Endothelial cell (in vitro differentiated cells): ENCODE data around the gene GAREM1. TPM values are rescaled to one million over a fixed set of nuclear protein-coding genes. Genes with fewer than 3 reads are reported as not detected.

Experiments used
- DNase-seq: peaks from one replicate; pipeline ENCODE4 v3.0.0; 2021; ENCODE audit warnings: low spot score
- H3K27ac Mint-ChIP-seq: one replicate; pipeline ENCODE4 v1.8.0; 2021; ENCODE audit warnings: mixed read lengths, inconsistent platforms; ENCODE audit not compliant: unreplicated experiment
- H3K27me3 Mint-ChIP-seq: one replicate; pipeline ENCODE4 v1.8.0; 2021; ENCODE audit warnings: mild to moderate bottlenecking, moderate library complexity, mixed read lengths, inconsistent platforms; ENCODE audit not compliant: unreplicated experiment
- H3K36me3 Mint-ChIP-seq: one replicate; pipeline ENCODE4 v1.8.0; 2021; ENCODE audit warnings: mild to moderate bottlenecking, low read depth, mixed read lengths, inconsistent platforms; ENCODE audit not compliant: unreplicated experiment
- H3K4me1 Mint-ChIP-seq: one replicate; pipeline ENCODE4 v1.8.0; 2021; ENCODE audit warnings: mild to moderate bottlenecking, mixed read lengths, inconsistent platforms; ENCODE audit not compliant: unreplicated experiment
- H3K4me3 Mint-ChIP-seq: one replicate; pipeline ENCODE4 v1.8.0; 2021; ENCODE audit warnings: mild to moderate bottlenecking, mixed read lengths, inconsistent platforms; ENCODE audit not compliant: unreplicated experiment
- H3K9me3 Mint-ChIP-seq: one replicate; pipeline ENCODE4 v1.8.0; 2021; ENCODE audit warnings: mixed read lengths, inconsistent platforms; ENCODE audit not compliant: unreplicated experiment
- total RNA-seq: library from RNA; stranded (reverse); fragmentation: NEBNext Ultra II Directional; extraction: Animal tissue kit (Norgen Biotek cat#: 25700); gene quantifications from one replicate; pipeline ENCODE4 v1.2.1, GENCODE V29; 2021; ENCODE audit not compliant: unreplicated experiment
- TF ChIP-seq, protein P1 (sequence below): fragments of 200-600 bp; sonication (generic); IDR thresholded peaks from one replicate; pipeline ENCODE4 v1.5.0; 2021; ENCODE audit warnings: antibody characterized with exemption; ENCODE audit not compliant: unreplicated experiment

GAREM1 gene
- total RNA-seq, 1 donor from 2014 or later = 1.2 TPM

DNA sequence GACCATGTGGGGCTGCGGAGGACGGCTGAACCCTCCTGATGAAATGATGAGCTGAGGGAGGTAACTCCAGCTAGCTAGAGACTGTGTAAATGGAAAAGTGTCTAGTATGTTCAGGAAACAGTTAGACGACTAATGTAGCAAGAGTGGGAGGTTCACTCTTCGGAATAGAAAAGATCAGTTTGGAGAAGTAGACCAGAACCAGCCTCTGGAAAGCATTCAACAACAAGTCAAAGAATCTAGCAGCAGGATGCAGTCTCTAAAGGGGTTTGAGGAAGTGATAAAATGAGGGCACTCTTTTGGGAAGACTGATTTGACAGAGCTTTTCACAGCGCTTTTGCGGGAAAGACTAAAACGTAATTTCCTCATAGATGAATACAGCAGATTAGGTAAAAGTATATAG lies 79.6 kb downstream of the GAREM1 start:
- DNase-seq = no peak
- Mint-ChIP-seq H3K9me3 (no peaks in the 10 kb centered on the region), H3K27ac (no peak overlapping the region), H3K27me3 (peaks cover 4% of the 10 kb centered on the region), H3K36me3 (no peaks in the 10 kb centered on the region), H3K4me3 (no peak overlapping the region), H3K4me1 (peaks cover 3% of the 10 kb centered on the region)
- TF ChIP-seq, protein P1, sequence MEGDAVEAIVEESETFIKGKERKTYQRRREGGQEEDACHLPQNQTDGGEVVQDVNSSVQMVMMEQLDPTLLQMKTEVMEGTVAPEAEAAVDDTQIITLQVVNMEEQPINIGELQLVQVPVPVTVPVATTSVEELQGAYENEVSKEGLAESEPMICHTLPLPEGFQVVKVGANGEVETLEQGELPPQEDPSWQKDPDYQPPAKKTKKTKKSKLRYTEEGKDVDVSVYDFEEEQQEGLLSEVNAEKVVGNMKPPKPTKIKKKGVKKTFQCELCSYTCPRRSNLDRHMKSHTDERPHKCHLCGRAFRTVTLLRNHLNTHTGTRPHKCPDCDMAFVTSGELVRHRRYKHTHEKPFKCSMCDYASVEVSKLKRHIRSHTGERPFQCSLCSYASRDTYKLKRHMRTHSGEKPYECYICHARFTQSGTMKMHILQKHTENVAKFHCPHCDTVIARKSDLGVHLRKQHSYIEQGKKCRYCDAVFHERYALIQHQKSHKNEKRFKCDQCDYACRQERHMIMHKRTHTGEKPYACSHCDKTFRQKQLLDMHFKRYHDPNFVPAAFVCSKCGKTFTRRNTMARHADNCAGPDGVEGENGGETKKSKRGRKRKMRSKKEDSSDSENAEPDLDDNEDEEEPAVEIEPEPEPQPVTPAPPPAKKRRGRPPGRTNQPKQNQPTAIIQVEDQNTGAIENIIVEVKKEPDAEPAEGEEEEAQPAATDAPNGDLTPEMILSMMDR = no peak

DNA sequence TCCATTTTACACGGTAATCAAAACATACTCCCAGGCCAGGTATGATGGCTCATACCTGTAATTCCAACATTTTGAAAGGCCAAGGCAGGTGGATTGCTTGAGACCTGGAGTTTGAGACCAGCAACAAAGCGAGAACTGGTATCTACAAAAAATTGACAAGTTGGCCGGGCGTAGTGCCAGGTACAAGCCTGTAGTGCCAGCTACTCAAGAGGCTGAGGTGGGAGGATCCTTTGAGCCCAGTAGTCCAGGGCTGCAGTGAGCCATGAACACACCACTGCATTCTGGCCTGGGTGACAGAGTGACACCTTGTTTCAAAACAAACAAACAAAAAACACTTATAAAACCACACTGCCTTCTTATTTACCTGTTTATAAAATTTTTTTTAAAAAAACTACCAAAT lies 80.8 kb downstream of the GAREM1 start:
- Mint-ChIP-seq H3K9me3 (no peaks in the 10 kb centered on the region), H3K27me3 (peaks cover 4% of the 10 kb centered on the region), H3K27ac (no peak overlapping the region), H3K4me3 (no peak overlapping the region), H3K4me1 (peaks cover 3% of the 10 kb centered on the region), H3K36me3 (no peaks in the 10 kb centered on the region)
- TF ChIP-seq, protein P1 = no peak
- no peak for DNase-seq

DNA sequence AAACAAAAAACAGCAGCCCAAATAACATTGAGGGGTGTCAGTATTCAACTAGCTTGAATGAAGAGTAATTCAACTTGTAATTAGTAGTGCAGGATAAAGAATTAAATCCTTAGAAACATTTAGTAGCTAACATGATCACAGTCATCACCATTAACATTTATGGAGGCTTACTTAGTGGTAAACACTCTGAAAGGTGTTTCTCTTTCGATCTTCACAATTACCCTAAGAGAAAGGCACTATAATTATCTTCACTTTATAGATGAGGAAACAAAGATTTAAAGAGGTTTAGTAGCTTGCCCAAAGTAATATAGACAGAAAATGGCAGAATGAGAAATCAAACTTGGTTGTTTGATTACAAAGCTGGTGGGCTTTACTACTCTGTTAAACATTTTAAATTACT lies 81.5 kb downstream of the GAREM1 start:
- DNase-seq = no peak
- H3K4me1 Mint-ChIP-seq = peaks cover 3% of the 10 kb centered on the region
- no peak overlapping the region for H3K4me3 Mint-ChIP-seq
- TF ChIP-seq, protein P1 = no peak
- H3K9me3 Mint-ChIP-seq = no peaks in the 10 kb centered on the region
- H3K27me3 Mint-ChIP-seq = peaks cover 4% of the 10 kb centered on the region
- H3K36me3 Mint-ChIP-seq = no peaks in the 10 kb centered on the region
- no peak overlapping the region for H3K27ac Mint-ChIP-seq

DNA sequence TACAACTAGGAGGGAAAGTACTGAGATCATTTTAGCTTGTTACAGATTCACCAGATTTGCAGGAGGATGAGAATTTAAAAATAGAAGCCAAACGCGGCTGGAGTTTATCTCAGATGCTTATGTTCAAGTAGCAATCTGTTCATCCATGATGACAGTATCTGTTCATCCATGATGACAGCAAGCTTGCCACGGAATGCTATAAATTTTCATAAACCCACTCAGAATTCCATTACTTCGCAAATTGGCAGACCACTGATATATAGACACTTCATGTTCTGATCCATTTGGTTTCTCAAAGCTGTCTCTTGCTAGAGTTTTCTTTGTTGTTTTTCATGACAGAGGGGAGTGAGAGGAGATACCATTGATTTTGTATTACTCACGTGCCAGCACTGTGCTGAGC lies 84.2 kb downstream of the GAREM1 start:
- Mint-ChIP-seq H3K27me3 (peaks cover 4% of the 10 kb centered on the region), H3K36me3 (no peaks in the 10 kb centered on the region), H3K4me3 (no peak overlapping the region), H3K27ac (no peak overlapping the region), H3K4me1 (peaks cover 3% of the 10 kb centered on the region), H3K9me3 (no peaks in the 10 kb centered on the region)
- TF ChIP-seq, protein P1 = no peak
- no peak for DNase-seq

DNA sequence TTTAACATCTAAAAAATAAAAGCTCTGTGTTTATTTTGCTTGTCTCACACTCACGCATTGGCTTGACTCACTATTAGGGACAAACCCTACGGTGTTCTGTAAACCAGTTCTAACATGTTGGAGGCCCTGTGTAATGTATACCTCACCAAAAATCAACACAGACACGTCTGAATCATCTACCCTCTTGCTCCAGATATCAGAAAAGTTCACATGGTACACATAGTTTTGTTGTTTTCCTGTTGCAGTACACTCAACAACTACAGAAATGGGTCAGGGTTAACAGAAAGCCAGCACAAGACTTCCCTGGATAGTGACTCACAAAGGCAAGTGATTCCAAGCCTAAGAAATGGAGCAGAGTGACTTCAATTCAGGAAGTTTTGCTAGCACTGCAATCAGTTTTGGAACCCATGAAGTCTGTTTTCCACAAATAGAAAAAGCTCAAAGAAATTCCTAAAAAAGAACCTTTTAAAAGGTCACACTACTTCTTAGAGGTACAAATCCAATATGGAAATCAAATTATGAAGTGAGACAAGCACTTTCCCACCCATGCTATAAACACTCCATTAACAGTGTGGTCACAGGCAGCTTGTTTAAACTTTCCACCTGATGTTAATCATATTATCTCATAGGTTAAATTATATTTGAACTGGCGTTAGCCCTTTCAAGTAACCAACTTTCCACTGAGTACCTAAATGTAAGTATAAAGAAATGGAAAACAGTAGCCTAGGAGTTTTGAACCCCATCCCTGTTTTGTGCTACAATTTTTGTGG lies 87.4 kb downstream of the GAREM1 start:
- Mint-ChIP-seq H3K9me3 (no peaks in the 10 kb centered on the region), H3K27ac (no peak overlapping the region)

More for the DNA sequence above, 87.4 kb downstream of the GAREM1 start:
- TF ChIP-seq, protein P1 = no peak
- Mint-ChIP-seq H3K4me3 (no peak overlapping the region), H3K27me3 (no peaks in the 10 kb centered on the region), H3K4me1 (no peaks in the 10 kb centered on the region), H3K36me3 (no peaks in the 10 kb centered on the region)
- DNase-seq = no peak
